SK-N-SH treated with all-trans-retinoic acid at 6 μM for 48 hours (cell line): Measurements from ENCODE around the gene SORCS2.

Experiments
- ATAC-seq: fragments of 200-7000 bp; cut with Tn5 transposase; 3 replicates; pipeline ENCODE4 v1.9.1; 2020; ENCODE audit warnings: mild to moderate bottlenecking, moderate library complexity
- ARNTL ChIP-seq: fragments of 450-650 bp; formaldehyde crosslinking; IDR thresholded peaks from 2 replicates; pipeline ENCODE4 v1.5.0; 2020; ENCODE audit warnings: low read depth, mild to moderate bottlenecking, moderate library complexity, borderline replicate concordance
- BACH2 ChIP-seq: fragments of 250-450 bp; sonication (Bioruptor Pico); IDR thresholded peaks from 2 replicates; pipeline ENCODE4 v1.9.0; 2021; ENCODE audit warnings: mild to moderate bottlenecking, borderline replicate concordance
- CSDC2 ChIP-seq: fragments of 250-450 bp; sonication (Bioruptor Pico); IDR thresholded peaks from 2 replicates; pipeline ENCODE4 v1.5.0; 2020; ENCODE audit warnings: mild to moderate bottlenecking, moderate library complexity
- ESRRG ChIP-seq: fragments of 250-450 bp; sonication (Bioruptor Pico); IDR thresholded peaks from 2 replicates; pipeline ENCODE4 v1.6.1; 2021; ENCODE audit warnings: mild to moderate bottlenecking
- GLIS3 ChIP-seq: fragments of 250-450 bp; sonication (Bioruptor Pico); IDR thresholded peaks from 2 replicates; pipeline ENCODE4 v1.5.0; 2020; ENCODE audit warnings: mild to moderate bottlenecking, moderate library complexity
- ISL1 ChIP-seq: fragments of 250-450 bp; sonication (Bioruptor Pico); IDR thresholded peaks from 2 replicates; pipeline ENCODE4 v2.1.2; 2022; ENCODE audit warnings: mild to moderate bottlenecking, moderate library complexity
- OSR1 ChIP-seq: fragments of 250-450 bp; sonication (Bioruptor Pico); IDR thresholded peaks from 2 replicates; pipeline ENCODE4 v1.8.0; 2022; ENCODE audit warnings: moderate library complexity, mild to moderate bottlenecking, inconsistent platforms
- RARB ChIP-seq: fragments of 250-450 bp; sonication (Bioruptor Pico); IDR thresholded peaks from 2 replicates; pipeline ENCODE4 v1.8.0; 2021; ENCODE audit warnings: mild to moderate bottlenecking, moderate library complexity
- SNAI2 ChIP-seq: fragments of 250-450 bp; sonication (Bioruptor Pico); IDR thresholded peaks from 2 replicates; pipeline ENCODE4 v1.5.0; 2020; ENCODE audit warnings: mild to moderate bottlenecking, moderate library complexity
- TCF4 ChIP-seq: fragments of 250-450 bp; sonication (Bioruptor Pico); IDR thresholded peaks from 2 replicates; pipeline ENCODE4 v1.8.0; 2021; ENCODE audit warnings: mild to moderate bottlenecking, moderate library complexity, borderline replicate concordance
- TOX ChIP-seq: fragments of 250-450 bp; sonication (Bioruptor Pico); IDR thresholded peaks from 2 replicates; pipeline ENCODE4 v1.8.0; 2021; ENCODE audit warnings: mild to moderate bottlenecking, moderate library complexity, borderline replicate concordance
- ZC3H10 ChIP-seq: fragments of 250-450 bp; sonication (Bioruptor Pico); IDR thresholded peaks from 2 replicates; pipeline ENCODE4 v1.5.1; 2021; ENCODE audit warnings: mild to moderate bottlenecking, moderate library complexity
- ZFP3 ChIP-seq: fragments of 250-450 bp; sonication (Bioruptor Pico); IDR thresholded peaks from 2 replicates; pipeline ENCODE4 v1.5.0; 2020; ENCODE audit warnings: mild to moderate bottlenecking, moderate library complexity
- ZFP30 ChIP-seq: fragments of 450-650 bp; formaldehyde crosslinking; IDR thresholded peaks from 2 replicates; pipeline ENCODE4 v1.5.0; 2022; ENCODE audit warnings: mild to moderate bottlenecking, moderate library complexity
- ZNF565 ChIP-seq: fragments of 450-650 bp; formaldehyde crosslinking; conservative IDR thresholded peaks from 2 replicates; pipeline ENCODE4 v1.5.0; 2020; ENCODE audit warnings: low read depth, mild to moderate bottlenecking, moderate library complexity
- ZNF70 ChIP-seq: fragments of 450-650 bp; formaldehyde crosslinking; IDR thresholded peaks from 2 replicates; pipeline ENCODE4 v1.5.0; 2020; ENCODE audit warnings: mild to moderate bottlenecking, moderate library complexity
- ZNF8 ChIP-seq: fragments of 450-650 bp; formaldehyde crosslinking; IDR thresholded peaks from 2 replicates; pipeline ENCODE4 v1.5.0; 2020; ENCODE audit warnings: mild to moderate bottlenecking, moderate library complexity
- TF ChIP-seq, protein P1 (sequence below): fragments of 250-450 bp; sonication (Bioruptor Pico); IDR thresholded peaks from 2 replicates; pipeline ENCODE4 v1.5.1; 2020; ENCODE audit warnings: low read depth, mild to moderate bottlenecking, moderate library complexity
- TF ChIP-seq, protein P2 (sequence below): fragments of 250-450 bp; sonication (Bioruptor Pico); IDR thresholded peaks from 2 replicates; pipeline ENCODE4 v1.8.0; 2021; ENCODE audit warnings: low read depth, mild to moderate bottlenecking, moderate library complexity, borderline replicate concordance
- TF ChIP-seq, protein P3 (sequence below): fragments of 250-450 bp; sonication (Bioruptor Pico); IDR thresholded peaks from 2 replicates; pipeline ENCODE4 v1.5.0; 2020; ENCODE audit warnings: mild to moderate bottlenecking, moderate library complexity
- TF ChIP-seq, protein P4 (sequence below): fragments of 250-450 bp; sonication (Bioruptor Pico); IDR thresholded peaks from 2 replicates; pipeline ENCODE4 v1.5.1; 2021; ENCODE audit warnings: mild to moderate bottlenecking, moderate library complexity
- TF ChIP-seq, protein P5 (sequence below): fragments of 250-450 bp; sonication (Bioruptor Pico); IDR thresholded peaks from 2 replicates; pipeline ENCODE4 v1.8.0; 2020; ENCODE audit warnings: mild to moderate bottlenecking, moderate library complexity, borderline replicate concordance

SORCS2 gene

DNA sequence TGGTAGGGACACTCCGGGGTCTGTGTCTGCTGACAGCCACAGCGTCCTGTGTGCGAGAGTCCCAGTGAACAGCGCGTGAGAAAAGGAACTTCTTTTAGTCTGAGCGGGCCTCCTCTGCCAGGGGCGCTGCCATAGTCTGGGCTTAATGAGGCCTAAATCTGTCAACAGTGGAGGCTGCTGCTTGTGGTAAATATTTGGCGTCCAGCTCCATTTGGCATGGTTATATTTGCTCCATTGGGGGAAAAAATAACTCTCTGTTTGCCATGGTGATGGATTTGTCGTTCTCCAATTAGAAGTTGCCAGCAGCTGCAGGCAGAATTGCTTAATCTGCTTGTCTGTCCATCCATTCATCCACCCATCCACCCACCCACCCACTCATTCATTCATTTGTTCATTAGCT, 313.8 kb downstream of the SORCS2 start:
- TF ChIP-seq CSDC2 (CRISPR knock-in tag) (no peak), TCF4 (CRISPR knock-in tag) (no peak), OSR1 (CRISPR knock-in tag) (no peak)
- TF ChIP-seq, protein P1, sequence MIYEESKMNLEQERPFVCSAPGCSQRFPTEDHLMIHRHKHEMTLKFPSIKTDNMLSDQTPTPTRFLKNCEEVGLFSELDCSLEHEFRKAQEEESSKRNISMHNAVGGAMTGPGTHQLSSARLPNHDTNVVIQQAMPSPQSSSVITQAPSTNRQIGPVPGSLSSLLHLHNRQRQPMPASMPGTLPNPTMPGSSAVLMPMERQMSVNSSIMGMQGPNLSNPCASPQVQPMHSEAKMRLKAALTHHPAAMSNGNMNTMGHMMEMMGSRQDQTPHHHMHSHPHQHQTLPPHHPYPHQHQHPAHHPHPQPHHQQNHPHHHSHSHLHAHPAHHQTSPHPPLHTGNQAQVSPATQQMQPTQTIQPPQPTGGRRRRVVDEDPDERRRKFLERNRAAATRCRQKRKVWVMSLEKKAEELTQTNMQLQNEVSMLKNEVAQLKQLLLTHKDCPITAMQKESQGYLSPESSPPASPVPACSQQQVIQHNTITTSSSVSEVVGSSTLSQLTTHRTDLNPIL: no peak
- TF ChIP-seq, protein P2, sequence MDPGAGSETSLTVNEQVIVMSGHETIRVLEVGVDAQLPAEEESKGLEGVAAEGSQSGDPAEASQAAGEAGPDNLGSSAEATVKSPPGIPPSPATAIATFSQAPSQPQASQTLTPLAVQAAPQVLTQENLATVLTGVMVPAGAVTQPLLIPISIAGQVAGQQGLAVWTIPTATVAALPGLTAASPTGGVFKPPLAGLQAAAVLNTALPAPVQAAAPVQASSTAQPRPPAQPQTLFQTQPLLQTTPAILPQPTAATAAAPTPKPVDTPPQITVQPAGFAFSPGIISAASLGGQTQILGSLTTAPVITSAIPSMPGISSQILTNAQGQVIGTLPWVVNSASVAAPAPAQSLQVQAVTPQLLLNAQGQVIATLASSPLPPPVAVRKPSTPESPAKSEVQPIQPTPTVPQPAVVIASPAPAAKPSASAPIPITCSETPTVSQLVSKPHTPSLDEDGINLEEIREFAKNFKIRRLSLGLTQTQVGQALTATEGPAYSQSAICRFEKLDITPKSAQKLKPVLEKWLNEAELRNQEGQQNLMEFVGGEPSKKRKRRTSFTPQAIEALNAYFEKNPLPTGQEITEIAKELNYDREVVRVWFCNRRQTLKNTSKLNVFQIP (CRISPR knock-in tag): no peak
- ATAC-seq: no peak

DNA sequence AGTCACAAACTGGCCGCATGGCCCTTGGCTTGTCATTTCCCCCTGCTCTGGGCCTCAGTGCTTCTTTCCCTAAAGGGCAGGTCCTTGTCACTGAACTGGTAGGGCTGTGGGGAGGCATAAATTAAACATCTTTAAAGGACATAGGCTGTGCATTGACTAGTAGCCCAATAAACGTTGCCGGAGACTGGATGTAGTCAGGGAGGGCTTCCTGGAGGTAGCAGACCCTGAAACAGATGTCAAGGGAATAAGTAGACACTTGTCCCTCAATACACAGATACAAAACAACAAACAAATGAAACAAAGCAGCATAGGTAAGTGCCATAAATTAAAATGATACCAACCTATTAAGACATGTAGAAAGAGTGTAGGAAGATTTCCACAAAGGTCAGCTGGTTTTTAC, 314.2 kb downstream of the SORCS2 start:
- no peak for TF ChIP-seq ZNF565 (CRISPR knock-in tag)
- TF ChIP-seq, protein P3, sequence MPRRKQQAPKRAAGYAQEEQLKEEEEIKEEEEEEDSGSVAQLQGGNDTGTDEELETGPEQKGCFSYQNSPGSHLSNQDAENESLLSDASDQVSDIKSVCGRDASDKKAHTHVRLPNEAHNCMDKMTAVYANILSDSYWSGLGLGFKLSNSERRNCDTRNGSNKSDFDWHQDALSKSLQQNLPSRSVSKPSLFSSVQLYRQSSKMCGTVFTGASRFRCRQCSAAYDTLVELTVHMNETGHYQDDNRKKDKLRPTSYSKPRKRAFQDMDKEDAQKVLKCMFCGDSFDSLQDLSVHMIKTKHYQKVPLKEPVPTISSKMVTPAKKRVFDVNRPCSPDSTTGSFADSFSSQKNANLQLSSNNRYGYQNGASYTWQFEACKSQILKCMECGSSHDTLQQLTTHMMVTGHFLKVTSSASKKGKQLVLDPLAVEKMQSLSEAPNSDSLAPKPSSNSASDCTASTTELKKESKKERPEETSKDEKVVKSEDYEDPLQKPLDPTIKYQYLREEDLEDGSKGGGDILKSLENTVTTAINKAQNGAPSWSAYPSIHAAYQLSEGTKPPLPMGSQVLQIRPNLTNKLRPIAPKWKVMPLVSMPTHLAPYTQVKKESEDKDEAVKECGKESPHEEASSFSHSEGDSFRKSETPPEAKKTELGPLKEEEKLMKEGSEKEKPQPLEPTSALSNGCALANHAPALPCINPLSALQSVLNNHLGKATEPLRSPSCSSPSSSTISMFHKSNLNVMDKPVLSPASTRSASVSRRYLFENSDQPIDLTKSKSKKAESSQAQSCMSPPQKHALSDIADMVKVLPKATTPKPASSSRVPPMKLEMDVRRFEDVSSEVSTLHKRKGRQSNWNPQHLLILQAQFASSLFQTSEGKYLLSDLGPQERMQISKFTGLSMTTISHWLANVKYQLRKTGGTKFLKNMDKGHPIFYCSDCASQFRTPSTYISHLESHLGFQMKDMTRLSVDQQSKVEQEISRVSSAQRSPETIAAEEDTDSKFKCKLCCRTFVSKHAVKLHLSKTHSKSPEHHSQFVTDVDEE: no peak
- TF ChIP-seq, protein P2 (CRISPR knock-in tag): no peak
- no peak for TF ChIP-seq OSR1 (CRISPR knock-in tag)
- no peak for TF ChIP-seq ZNF70 (CRISPR knock-in tag)
- TF ChIP-seq ZNF8 (CRISPR knock-in tag): no peak
- TF ChIP-seq ZFP3 (CRISPR knock-in tag): no peak
- no peak for ATAC-seq

DNA sequence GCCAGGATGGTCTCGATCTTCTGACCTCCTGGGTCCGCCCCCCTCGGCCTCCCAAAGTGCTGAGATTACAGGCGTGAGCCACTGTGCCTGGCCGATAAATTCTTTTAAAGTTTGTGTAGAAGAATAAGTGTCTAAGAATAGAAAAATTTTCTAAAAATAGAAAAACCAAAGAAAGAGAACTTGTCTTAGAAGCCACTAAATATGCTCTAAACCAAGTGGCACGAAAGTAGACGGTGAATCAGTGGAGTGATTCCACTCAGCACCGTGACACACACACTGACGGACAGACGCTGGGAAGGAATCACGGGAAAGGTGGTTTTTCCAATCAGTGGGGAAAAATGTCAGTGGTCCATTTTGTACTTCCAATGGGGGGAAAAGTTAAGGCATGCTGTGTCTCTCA, 315.0 kb downstream of the SORCS2 start:
- TF ChIP-seq ZC3H10 (CRISPR knock-in tag) (no peak), GLIS3 (CRISPR knock-in tag) (no peak), ZFP3 (CRISPR knock-in tag) (no peak), CSDC2 (CRISPR knock-in tag) (no peak), TCF4 (CRISPR knock-in tag) (no peak), ZNF8 (CRISPR knock-in tag) (no peak), SNAI2 (CRISPR knock-in tag) (no peak), ARNTL (no peak), ESRRG (no peak), ISL1 (no peak), ZNF565 (CRISPR knock-in tag) (no peak), ZNF70 (CRISPR knock-in tag) (no peak), BACH2 (CRISPR knock-in tag) (no peak), ZFP30 (no peak), RARB (no peak), TOX (no peak)
- TF ChIP-seq, protein P4, sequence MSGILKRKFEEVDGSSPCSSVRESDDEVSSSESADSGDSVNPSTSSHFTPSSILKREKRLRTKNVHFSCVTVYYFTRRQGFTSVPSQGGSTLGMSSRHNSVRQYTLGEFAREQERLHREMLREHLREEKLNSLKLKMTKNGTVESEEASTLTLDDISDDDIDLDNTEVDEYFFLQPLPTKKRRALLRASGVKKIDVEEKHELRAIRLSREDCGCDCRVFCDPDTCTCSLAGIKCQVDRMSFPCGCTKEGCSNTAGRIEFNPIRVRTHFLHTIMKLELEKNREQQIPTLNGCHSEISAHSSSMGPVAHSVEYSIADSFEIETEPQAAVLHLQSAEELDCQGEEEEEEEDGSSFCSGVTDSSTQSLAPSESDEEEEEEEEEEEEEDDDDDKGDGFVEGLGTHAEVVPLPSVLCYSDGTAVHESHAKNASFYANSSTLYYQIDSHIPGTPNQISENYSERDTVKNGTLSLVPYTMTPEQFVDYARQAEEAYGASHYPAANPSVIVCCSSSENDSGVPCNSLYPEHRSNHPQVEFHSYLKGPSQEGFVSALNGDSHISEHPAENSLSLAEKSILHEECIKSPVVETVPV (CRISPR knock-in tag): no peak
- TF ChIP-seq, protein P3: no peak
- TF ChIP-seq, protein P5, sequence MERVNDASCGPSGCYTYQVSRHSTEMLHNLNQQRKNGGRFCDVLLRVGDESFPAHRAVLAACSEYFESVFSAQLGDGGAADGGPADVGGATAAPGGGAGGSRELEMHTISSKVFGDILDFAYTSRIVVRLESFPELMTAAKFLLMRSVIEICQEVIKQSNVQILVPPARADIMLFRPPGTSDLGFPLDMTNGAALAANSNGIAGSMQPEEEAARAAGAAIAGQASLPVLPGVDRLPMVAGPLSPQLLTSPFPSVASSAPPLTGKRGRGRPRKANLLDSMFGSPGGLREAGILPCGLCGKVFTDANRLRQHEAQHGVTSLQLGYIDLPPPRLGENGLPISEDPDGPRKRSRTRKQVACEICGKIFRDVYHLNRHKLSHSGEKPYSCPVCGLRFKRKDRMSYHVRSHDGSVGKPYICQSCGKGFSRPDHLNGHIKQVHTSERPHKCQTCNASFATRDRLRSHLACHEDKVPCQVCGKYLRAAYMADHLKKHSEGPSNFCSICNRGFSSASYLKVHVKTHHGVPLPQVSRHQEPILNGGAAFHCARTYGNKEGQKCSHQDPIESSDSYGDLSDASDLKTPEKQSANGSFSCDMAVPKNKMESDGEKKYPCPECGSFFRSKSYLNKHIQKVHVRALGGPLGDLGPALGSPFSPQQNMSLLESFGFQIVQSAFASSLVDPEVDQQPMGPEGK (CRISPR knock-in tag): no peak
- TF ChIP-seq, protein P2 (CRISPR knock-in tag): no peak
- TF ChIP-seq, all 23 proteins: peak for 0

More for the DNA sequence above, 315.0 kb downstream of the SORCS2 start:
- no peak for ATAC-seq
